COLO829 (cell line): ENCODE data around the gene TOR1A.
A peak's percentile ranks its signal among the peaks of the same experiment; 100 is the strongest.
"Not testable (repeated sequence)": the region's sequence is repeated elsewhere in the genome, so short reads cannot be mapped to it uniquely, and the experiment has no call there.

Experiments used
- DNase-seq: peaks from one replicate; pipeline ENCODE4 v3.0.0; 2012; ENCODE audit warnings: low spot score

TOR1A gene

DNA sequence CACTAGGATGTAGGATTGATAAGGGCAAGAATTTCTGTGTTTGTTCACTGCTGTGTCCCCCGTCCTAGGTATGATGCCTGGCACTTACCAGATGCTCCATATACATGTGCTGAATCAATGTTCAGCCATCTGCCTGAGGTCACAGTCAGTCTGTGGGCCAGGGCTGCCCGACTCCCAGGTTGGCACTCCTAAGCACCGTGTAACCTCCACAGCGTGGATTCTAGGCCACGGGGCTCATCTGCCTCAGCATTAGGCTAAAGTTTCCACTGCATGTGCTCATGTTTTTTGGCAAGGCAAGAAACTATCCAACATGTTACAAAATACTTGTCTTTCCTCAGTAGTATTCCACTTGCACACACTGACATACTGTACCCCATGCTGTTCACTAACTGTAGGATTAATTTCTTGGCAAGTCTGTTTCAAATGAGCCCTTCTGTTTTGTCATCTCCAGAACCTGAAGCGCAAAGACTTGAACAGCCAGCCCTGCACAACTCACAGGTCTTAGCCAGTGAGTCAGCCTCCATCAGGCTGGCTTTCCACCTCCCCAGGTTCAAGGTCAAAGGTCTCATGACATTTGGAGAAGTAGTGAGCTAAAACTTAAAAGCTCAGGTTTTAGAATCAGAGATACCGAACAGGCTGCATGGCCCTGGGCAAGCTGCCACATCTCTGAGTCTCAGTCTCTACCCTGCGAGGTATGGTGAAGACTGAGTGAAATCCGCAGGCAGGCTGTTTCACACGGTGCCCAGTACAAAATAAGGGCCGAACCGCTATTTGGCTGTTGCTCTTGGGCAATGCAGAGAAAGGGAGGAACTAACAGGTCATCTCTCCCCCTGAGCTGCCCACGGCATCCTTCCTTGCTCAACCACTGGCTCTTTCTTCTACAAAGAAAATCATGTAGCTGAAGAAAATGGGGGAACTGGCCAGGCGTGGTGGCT, 7.2 kb downstream of the TOR1A start:
- no peak for DNase-seq

DNA sequence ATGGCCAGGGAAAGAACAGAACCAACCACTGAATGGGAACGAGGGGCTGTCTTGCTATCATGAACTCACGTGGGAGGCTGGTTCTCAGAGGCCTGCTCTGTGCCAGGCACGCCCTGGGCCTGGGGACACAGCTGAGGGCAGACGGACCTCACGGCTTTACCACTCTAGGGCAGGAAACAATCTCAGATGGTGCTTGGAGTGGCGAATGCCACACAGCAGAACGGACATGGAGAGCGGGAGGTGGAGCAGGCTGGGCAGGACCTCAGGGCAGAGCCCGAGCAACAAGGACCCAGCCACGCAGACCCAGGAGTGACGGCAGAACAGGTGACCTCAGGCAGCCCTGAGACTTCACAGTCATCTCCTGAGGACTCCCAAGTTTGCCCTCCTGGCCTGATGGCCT, 8.7 kb downstream of the TOR1A start:
- no peak for DNase-seq

DNA sequence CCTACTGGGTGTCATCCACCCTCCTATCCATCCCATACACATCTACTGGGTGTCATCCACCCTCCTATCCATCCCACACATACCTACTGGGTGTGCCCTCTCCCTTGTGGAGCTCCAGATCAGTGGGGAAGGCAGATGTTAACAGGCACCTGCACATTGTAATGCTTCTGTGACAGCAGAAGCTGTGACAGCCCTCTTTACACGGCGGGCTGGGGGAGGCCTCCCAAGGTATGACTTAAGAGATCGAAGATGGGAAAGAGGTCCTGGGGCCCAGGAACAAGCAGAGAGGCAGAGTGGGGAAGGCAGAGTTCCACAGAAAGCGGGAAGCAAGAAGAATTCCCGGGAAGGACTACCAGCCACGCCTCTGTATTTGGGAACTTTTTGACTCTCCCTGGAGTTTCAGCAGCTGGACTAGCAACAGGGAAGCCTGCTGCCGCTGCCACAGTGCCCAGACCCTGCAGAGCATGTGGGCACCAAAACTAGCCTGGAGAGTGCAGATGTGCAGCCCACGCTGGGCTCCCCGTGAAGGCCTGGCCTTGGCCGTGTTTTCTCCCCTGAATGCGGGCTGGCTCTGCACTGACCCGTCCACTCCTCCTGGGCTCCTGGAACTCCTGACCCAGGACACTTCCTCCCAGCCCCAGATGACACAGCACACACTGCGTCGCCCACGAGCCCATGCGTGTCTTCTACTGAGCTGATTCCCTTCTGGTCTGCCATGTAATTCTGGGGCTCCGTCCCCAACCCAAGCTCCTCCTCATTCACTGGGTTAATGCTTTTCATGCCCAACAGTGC, 9.3 kb downstream of the TOR1A start:
- DNase-seq = no peak

DNA sequence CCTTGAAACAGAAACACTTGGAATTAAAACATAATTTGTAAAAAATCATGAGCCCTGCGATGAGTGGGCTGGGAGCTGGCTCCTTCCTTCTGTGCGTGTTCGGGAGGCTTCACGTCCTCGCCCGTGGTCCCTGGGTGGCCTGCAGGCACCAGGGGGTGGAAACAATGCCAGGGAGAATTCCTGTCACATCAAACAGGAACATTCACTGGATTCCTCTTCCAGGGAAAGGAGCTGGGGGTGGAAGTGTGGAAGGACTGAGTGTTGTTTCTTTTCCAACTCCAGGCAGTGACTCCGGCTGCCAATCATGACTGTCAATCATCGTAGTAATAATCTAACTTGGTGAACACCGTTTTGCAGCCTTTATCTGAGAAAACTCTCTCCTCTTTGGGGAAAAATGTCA, 10.3 kb downstream of the TOR1A start:
- no peak for DNase-seq

DNA sequence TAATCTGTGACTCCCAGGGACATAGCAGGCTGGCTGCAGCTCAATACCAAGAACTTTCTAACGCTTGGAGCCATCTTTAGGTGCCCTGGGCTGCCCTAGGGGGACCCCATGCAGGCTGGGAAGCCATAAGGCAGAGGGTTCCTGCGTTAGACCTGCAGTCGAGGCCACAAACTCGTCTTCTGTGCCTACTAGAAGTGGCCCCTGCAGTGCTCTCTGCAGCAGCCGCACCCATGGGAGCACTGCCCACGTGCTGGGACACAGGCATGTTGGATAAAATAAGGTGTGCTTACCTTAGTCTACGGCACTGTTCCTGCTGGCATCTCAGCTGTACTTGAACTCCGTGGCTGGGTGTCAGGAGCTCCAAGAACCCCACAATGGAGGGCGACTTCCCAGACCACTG, 11.6 kb downstream of the TOR1A start:
- DNase-seq = no peak

DNA sequence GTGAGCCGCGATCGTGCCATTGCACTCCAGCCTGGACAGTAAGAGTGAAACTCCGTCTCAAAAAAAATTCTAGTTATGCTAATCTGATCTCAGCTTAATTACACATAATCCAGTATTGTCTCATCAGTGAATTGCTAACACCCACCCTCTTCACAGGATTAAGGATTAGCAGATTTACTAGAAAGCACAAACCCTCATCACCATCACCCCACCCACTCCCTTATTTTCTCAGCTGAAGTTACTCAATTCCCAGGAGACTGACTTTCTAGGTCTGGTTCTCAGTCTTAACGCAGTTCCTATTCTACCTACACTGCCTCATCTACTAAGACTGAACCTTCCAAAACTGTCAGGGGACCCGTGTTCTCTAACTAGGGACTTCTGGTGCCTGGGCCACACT, 12.0 kb downstream of the TOR1A start:
- no peak for DNase-seq

DNA sequence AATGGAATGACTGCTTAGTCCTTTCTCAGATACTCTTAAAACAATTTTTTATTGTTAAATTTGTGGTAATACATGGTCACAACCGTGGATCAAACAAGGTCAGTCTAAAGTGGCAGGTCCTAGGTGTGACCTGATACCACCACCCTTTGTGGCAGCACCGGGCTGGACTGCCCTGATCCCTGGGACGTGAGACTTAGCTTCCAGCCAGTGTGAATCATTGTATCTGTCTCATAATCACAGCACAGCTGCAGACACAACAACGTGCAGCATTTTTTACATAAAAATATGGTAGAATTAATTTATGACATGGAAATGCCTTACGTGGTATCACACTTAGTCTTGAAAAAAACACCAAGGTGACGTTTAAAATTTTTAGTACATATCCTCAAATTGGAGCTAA, 13.1 kb downstream of the TOR1A start:
- DNase-seq = no peak

DNA sequence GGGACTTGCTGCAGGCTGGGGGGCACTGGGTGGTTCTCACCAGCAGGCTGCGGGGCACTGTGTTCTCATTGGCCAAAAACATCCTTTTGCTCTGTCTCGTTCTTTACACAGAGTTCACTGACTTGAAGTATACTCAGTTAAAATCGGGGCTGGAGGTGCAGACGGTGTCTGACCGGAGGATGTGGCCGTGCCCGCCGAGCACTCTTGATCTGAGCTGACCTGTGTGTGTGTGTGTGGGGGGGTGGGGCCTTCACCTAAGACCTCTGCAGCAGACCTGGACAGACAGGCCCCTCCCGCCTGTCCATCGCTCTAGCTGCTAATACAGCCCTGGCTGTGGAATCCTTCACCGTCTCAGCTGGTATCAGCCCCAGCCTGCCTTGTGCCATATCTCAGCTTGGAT, 13.8 kb downstream of the TOR1A start:
- DNase-seq = no peak

DNA sequence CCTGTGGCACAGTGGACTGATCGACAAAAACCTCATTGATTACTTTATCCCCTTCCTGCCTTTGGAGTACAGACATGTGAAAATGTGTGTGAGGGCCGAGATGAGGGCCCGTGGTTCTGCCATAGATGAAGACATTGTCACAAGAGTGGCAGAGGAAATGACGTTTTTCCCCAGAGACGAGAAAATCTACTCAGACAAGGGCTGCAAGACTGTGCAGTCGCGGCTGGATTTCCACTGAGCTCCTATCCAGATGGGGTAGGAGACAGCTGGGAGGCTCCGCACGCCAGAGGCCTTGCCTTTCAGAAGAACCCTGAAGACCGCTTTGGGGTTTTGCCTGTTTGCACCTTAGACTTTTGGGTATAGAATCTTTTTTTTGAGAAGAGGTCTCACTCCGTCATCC, 14.6 kb downstream of the TOR1A start:
- DNase-seq = no peak

DNA sequence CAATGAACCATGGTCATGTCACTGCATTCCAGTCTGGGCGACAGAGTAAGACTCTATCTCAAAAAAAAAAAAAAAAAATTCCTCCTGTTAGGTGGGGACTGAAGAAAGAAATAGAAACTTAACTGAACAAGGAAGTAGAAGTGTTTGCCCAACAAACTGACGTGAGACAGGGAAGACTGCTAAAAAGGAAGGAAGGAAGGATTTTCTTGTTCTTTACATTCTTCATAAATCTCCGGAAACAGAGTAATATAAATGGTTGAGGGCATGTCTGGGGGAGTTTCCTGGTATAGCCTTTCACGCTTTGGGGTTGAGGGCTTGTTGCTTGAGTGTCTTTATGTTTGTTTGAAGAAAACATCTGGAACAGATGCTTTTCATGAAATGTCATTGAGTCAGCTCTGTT, 17.9 kb downstream of the TOR1A start:
- no peak for DNase-seq

DNA sequence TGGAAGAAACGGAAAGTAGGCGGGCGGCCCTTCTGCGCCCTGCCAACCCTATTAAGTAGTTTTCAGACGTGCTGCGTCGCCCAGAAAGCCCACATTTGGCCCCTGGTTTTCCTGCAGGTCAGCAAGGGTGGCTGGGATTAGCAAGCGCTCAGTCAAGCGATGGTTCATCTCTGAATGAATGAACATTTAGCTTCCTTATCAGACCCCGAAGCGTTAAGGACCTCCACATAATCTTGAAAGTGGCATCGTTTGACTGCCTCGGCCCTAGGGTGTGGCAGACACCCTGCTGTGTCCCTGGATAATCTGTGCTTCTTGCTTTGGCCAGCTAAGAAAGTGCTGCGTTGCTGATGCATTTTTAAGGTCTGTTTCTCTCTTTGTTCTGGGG, 20.3 kb downstream of the TOR1A start:
- DNase-seq = no peak

DNA sequence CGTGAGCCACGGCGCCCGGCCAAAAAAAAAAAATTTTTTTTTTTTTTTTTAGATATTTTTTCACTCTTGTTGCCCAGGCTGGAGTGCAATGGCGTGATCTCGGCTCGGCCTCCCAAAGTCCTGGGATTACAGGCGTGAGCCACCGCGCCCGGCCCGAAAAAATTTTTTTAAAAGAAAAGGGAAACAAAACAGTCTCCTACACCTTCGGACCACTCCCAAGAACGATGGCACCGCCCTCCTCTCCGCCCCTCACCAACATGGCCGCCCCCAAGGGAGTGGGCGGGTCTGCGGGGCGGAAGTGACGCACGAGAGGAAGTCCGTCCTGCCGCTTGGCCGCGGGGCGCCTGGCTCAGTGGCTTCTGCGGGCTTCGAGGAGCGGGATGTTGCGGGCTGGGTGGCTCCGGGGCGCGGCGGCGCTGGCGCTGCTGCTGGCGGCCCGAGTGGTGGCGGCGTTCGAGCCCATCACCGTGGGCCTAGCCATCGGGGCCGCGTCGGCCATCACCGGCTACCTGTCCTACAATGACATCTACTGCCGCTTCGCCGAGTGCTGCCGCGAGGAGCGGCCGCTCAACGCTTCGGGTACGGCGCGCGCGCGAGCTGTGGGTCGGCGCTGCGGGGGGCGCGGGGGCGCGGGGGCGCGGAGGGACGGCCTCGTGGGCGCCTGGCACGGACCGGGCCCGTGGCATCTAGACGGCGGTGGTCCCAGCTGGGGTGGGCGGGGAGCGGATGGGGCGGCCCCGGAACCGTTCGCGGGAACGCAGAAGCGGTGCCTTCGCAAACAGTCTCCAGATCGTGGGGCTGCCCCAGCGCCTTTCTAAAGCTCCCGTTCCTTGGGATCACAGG, 20.9 kb downstream of the TOR1A start, which contains the start of gene TOR1B:
Gene TOR1B, plus strand, starts transcription at position 352 of the 843 bp plus-strand sequence. Its CDS starts 29 bp downstream, at position 381.
- peak; percentile 87 for DNase-seq

DNA sequence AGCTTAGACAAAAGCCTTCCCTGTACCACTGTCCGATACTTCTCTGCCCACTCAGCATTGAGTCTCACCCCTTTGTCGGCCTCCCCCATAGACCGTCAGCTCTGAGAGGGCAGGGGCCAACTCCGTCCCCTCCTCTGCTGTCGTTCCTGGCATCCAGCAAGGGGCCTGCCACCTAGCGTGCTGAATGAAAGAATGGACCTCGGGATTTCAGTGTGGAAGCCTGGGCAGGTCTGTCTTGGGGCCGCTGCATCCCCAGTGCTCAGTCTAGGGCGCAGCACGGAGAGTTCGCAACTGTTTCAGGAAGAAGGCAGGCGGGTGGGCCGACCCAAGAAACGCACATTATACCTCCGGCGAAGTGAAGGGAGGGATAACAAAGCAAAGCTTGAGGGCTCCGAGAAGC, 22.4 kb downstream of the TOR1A start:
- no peak for DNase-seq

DNA sequence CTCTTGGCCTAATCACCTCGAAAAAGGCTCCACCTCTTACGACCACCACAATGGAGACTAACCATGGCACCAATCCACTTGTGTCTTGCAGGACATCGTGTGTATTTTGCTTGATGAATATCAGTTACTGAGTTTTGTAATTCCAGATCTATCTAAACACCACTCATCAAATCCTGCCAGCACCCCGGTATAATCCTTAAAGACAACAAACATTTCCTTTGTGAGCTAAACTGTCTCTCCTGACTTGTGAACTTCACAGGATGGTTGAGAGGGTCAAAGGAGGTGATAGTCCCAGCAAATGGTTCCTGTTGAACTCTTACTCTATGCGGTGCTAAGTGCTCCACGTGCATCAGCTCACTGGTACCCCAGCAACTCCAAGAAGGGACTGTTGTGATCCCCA, 25.0 kb downstream of the TOR1A start:
- no peak for DNase-seq

DNA sequence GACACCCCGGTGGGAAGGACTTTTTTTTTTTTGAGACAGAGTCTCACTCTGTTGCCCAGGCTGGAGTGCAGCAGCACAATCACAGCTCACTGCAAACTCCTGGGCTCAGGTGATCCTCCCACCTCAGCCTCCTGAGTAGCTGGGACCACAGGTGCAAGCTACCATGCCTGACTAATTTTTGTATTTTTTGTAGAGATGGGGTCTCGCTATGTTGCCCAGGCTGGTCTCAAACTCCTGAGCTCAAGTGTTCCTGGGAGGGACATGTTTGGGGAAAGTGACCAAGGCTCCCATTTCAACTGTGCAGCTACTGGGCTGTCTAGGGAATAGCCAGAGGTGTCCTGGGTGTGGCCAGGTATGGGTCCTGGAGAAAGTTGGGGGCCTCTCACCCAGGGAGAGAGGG, 27.9 kb downstream of the TOR1A start:
- DNase-seq = not testable (repeated sequence)

DNA sequence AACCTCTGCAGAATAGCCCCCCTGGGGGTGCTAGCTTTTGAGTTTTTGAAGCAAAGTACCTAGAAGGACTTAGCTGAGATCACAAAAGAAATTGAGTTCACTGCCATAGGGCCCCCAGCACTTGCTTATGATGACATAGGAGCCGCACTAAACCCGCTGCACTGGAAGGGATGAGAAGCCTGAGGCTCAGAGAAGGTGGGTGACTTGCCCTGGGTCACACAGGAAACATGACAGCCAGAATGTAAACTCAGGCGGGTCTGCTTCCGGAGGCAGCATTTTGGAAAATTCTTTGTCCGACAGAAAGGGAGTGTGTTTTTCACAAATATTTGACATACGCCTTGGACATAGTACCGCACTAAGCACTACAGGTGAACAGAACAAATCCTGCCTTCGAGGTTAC, 29.4 kb downstream of the TOR1A start:
- DNase-seq = no peak

DNA sequence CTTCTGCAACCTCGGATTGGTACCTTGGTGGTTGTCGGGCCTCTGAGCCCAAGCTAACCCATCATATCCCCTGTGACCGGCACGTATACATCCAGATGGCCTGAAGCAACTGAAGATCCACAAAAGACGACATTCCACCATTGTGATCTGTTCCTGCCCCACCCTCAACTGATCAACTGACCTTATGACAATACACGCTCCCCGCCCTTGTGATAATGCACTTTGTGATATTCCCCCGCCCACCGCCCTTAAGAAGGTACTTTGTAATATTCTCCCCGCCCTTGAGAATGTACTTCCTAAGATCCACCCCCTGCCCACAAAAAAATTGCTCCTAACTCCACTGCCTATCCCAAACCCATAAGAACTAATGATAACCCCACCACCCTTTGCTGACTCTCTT, 37.5 kb downstream of the TOR1A start:
- no peak for DNase-seq

DNA sequence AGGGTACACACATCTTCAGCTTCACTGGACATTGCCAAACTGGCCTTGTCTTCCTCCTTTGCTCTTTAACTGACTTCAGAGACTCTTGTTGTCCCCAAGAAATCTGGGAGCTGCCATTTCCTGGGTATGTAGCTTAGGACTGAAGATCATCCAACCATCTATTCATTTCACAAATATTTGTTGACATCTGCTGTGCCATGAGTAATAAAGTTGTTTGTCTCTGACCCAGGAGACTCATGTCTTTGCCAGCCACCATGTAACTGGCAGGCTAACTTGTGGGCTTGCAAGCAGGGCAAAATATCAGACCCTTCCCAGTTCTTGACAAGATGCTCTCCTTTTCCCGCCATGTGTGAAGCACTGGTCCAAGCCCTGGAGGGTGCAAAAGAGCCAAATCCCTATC, 38.1 kb downstream of the TOR1A start:
- no peak for DNase-seq

DNA sequence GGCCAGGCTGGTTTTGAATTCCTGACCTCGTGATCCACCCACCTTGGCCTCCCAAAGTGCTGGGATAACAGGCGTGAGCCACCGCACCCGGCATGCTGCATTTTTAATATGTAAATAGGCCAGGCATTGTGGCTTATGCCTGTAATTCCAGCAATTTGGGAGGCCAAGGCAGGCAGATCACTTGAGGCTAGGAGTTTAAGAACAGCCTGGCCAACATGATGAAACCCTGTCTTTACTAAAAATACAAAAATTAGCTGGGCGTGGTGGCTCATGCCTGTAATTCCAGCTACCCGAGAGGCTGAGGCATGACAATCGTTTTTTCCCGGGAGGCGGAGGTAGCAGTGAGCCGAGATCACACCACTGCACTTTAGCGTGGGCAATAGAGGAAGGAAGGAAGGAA, 39.0 kb downstream of the TOR1A start:
- not testable (repeated sequence) for DNase-seq

DNA sequence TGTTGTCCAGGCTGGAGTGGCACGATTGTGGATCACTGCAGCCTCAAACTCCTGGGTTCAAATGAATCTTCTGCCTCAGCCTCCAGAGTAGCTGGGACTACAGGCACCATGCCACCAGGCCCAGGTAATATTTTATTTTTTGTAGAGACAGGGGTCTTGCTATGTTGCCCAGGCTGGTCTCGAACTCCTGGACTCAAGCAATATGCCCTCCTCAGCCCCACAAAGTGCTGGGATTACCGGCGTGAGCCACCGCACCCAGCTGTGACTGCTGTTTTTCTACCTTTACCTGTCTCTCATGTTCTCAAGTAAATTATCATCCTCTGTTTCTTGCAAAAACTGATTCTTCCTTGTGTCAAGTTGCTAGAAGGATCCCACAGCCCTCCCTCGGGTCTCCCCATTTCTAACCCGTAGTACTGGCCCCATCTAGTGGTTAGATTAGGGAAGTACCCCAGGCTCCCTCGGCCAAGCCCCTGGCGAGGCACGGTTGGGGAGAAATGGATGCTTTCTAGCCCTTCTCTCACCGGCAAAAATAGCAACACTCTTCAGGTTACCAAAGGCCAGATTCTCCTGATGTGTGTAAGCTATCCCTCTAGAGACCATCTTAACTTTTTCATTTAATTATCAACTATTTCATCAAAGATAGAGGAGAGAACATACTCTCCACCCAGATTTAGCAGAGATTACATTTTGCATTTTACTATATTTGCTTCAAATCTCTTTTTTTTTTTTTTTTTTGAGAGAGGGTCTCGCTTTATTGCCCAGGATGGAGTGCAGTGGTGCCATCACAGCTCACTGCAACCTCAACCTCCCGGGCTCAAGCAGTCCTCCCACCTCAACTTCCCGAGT, 40.2 kb downstream of the TOR1A start:
- DNase-seq = peak; percentile 86

DNA sequence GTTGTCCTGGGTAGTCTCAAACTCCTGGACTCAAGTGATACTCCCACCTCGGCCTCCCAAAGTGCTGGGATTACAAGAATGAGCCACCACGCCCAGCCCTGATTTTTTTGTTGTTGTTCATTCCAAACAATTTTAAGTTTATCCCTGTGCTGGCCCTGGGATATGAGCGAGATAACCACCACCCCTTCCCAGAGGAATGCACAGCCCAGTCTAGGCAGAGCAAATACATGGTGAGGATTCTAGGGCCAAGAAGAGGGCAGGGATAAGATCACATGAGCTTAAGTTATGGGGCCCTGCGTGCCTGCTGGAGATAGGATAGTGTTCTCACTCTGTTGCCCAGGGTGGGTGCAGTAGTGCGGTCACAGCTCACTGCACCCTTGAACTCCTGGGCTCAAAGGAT, 42.0 kb downstream of the TOR1A start:
- no peak for DNase-seq
